D721Med (cell line): ENCODE measurements around the gene TYSND1.

ENCODE experiments used
- DNase-seq: peaks from one replicate; pipeline ENCODE4 v3.0.0; 2011; ENCODE audit warnings: low spot score; ENCODE audit not compliant: insufficient read length
- FAIRE-seq: peaks from 2 replicates; lab custom pipeline; 2011; peaks lifted over from hg19 to GRCh38; lab: Jason Lieb, UNC
- TF ChIP-seq, protein P1 (sequence below): IDR thresholded peaks from 2 replicates; pipeline ENCODE4 v1.5.1; 2012; ENCODE audit warnings: mild to moderate bottlenecking, control low read depth; ENCODE audit not compliant: insufficient read depth; ENCODE audit errors: missing control alignments

The TYSND1 gene

DNA sequence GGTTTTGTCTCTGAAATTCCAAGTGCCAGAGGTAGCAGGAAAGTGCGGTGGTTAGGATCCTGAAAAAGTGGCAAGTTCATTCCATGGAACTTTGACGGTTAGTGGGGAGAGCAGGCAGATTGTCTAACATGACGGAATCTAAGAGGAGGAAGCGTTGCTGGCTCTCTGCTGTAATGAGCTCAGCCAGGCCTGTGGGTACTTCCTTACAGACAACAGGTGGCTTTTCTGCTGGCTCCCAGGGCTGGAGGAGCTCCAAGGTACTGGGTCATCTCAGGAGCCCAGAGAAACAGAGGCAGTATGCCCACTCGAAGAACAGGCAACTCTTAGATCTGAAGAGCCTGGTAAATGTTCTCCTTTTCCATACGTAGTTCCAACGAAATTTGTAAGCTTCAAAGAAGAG, 10.8 kb downstream of the TYSND1 start:
- DNase-seq (no peak), FAIRE-seq (no peak)

DNA sequence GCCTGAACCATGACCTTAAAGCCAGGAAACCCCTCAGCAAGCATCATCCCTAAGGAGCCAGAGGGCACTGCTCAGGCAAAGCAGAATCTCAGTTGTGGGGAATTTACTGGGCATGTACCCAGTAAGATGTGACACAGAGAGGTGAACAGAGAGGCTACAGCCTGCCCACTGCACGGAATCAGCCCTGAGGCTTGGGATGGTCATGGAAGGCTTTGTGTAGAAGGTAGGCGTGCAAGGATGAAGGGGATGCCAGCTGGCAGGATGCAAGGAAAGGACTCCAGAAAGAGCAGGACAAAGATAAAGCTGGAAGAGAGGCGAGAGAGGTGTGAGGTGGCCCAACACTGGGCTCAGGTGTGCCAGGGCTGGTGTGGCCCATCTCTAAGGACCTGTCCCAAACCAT, 11.5 kb downstream of the TYSND1 start:
- DNase-seq: no peak
- TF ChIP-seq, protein P1, sequence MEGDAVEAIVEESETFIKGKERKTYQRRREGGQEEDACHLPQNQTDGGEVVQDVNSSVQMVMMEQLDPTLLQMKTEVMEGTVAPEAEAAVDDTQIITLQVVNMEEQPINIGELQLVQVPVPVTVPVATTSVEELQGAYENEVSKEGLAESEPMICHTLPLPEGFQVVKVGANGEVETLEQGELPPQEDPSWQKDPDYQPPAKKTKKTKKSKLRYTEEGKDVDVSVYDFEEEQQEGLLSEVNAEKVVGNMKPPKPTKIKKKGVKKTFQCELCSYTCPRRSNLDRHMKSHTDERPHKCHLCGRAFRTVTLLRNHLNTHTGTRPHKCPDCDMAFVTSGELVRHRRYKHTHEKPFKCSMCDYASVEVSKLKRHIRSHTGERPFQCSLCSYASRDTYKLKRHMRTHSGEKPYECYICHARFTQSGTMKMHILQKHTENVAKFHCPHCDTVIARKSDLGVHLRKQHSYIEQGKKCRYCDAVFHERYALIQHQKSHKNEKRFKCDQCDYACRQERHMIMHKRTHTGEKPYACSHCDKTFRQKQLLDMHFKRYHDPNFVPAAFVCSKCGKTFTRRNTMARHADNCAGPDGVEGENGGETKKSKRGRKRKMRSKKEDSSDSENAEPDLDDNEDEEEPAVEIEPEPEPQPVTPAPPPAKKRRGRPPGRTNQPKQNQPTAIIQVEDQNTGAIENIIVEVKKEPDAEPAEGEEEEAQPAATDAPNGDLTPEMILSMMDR: no peak
- FAIRE-seq: no peak

More for the DNA sequence above, 10.8 kb downstream of the TYSND1 start:
- TF ChIP-seq, protein P1: no peak

DNA sequence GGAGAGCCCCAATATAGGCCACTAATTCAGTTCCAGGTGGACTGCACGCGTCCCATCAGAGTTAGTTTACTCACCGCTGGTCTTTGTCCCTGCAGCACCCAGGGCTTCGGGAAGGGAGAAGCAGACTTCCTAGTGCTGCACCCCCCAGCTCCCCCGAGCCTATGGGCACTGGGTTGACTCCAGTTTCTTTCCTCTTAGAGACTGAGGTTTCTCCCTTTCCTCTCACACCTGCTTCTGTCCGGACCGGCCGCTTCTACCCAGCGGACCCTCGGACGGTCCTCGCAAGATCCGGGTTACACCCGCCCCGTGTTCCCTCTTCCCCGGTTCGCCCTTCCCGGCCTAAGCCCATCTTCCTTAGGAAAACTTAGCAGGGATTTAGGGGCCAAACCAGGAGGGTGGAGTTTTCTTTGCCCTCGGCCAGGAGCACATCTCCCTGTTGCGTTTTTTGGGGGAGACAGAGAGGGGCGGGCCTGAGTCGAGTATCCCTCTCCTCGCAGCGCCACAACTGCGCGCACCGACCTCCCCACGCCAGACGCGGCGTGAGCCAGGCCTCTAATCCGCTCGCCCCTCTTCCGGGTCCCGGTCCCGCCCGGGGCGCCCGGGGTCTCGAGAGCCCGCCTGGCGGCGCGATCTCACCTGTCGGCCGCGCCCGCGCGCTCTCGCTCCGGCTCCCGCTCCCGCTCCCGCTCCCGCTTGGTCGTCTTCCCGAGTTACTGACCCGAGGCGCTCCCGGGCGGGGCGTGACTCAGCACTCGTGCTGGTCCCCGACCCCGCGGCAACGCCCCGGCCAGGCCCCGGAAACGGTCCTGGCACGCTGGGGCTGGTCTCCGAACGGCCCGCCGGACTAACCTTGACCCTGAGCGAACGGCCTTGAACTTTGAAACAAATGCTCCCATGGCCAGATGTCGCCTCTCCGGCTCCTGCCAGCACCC, 14.1 kb downstream of the TYSND1 start, which contains the start of gene AIFM2:
AIFM2 (minus strand) TSS at position 728 of the 932 bp plus-strand sequence. CDS start 8,741 bp downstream, outside the sequence.
- FAIRE-seq (no peak), DNase-seq (no peak)
- TF ChIP-seq, protein P1: no peak

DNA sequence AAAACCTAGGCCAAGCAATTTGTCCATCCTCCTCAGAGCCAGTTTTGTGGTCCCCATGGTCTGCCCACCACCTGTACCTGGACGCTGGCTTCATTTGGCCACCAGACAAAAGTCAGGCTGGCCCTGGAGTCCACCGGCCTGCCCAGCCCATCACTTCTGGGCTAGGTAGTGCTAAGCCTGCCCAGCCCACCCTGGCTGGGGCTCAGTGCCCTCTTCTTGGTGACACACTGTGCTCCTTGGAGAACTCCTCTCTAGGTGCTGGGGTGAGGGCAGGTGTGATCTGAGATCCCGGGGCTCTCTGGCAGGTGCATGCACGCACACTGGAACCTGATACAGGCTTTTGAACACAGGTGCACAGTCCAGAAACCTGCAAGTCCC, 15.0 kb downstream of the TYSND1 start:
- TF ChIP-seq, protein P1: no peak
- no peak for FAIRE-seq
- DNase-seq: no peak

DNA sequence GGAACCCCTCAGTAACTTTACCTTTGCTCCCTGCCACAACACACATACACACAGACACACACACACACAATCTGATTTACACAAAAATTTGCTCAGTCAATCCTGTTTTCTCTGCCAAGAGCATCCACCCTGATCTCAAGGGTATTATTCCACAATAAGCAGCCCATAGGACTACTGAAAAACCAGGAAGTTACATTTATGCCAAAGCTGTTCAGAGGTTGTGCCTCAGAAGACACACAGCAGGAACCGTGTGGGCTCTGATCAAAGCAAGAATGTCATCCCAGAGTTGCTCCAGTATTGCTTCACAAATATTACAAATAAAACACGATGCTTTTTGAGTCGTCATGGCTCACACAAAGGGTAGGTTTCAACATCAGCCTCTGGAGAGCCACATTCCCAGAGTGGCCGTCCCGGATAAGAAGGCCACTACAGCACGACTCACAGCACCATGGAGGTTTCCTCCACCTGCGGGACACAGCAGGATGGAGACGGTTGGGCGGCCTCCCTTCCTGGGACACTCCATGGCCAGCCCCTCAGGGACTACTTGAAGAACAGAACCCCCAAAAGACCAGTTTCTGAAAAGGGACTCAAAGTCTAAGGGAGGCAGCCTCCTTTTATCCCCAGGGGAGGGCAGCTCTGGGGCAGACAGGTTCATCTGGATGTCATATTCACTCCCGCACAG, 15.5 kb downstream of the TYSND1 start:
- FAIRE-seq: no peak
- no peak for DNase-seq
- TF ChIP-seq, protein P1: no peak

DNA sequence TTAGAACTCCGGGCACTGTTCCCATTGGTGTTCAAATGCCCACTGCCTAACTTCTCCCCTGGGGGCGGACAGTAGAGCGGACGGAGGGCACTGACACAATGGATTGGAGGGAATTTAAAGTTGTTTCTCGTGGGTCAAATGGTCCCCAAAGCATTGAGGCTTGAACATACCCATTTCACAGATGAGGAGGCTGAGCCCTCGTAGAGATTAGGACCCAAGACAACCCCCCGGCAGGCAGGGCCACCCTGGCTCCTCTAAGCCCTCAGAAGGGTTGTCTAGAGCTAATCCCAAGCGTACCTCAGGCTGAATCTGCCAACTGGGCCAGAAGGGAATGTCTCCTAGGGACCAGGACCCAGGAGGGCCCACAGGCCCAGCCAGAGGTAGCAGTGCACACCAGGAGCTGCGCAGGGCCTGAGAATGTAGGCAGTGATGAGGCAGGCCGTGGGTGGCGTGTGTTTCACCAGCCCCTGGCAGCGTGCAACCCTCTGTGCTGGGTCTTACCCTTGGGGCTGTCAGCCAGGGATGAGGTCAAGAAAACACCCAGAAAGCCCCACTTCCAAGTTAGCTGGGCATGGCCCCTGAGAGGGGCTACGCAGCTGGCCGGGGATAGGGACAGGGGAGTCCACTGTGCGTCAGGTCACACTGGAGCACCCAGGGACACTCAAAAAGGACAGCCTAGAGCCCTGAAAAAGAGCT, 19.7 kb downstream of the TYSND1 start:
- TF ChIP-seq, protein P1: no peak
- FAIRE-seq: no peak
- no peak for DNase-seq
